ENCODE results near the gene FAM9C. TPM values are rescaled to one million over a fixed set of nuclear protein-coding genes. Genes with fewer than 3 reads are reported as not detected.

The FAM9C gene
- total RNA-seq, 1 donor from 2014 or later = not detected

GRCh38 chrX:13028871-13029636 lies 15.4 kb downstream of the FAM9C start:
- H3K4me1 Mint-ChIP-seq (ENCODE audit: low read depth, unreplicated experiment) = peaks cover 2% of the 10 kb centered on the region
- no peak for DNase-seq
- no peak for TF ChIP-seq CTCF (IDR thresholded peaks at IDR 0.05; ENCODE audit: partially characterized antibody, unreplicated experiment)
- no peaks in the 10 kb centered on the region for H3K27me3 Mint-ChIP-seq (ENCODE audit: unreplicated experiment)
- no peaks in the 10 kb centered on the region for H3K9me3 Mint-ChIP-seq (ENCODE audit: unreplicated experiment)
- no peak overlapping the region for H3K27ac Mint-ChIP-seq (ENCODE audit: unreplicated experiment)
- no peak overlapping the region for H3K4me3 Mint-ChIP-seq (ENCODE audit: unreplicated experiment)
- no peaks in the 10 kb centered on the region for H3K36me3 Mint-ChIP-seq (ENCODE audit: unreplicated experiment)

- no peak for DNase-seq
- no peak for TF ChIP-seq CTCF (IDR thresholded peaks at IDR 0.05; ENCODE audit: partially characterized antibody, unreplicated experiment)
- Mint-ChIP-seq H3K4me1 (ENCODE audit: low read depth, unreplicated experiment) (peaks cover 2% of the 10 kb centered on the region), H3K27me3 (ENCODE audit: unreplicated experiment) (no peaks in the 10 kb centered on the region), H3K4me3 (ENCODE audit: unreplicated experiment) (no peak overlapping the region), H3K9me3 (ENCODE audit: unreplicated experiment) (no peaks in the 10 kb centered on the region), H3K36me3 (ENCODE audit: unreplicated experiment) (no peaks in the 10 kb centered on the region), H3K27ac (ENCODE audit: unreplicated experiment) (no peak overlapping the region)
These were observed 17.4 kb downstream of the FAM9C start for GRCh38 chrX:13026877-13027652.

GRCh38 chrX:13024986-13025385 lies 19.4 kb downstream of the FAM9C start:
- no peak for DNase-seq
- H3K36me3 Mint-ChIP-seq (ENCODE audit: unreplicated experiment) = no peaks in the 10 kb centered on the region
- H3K9me3 Mint-ChIP-seq (ENCODE audit: unreplicated experiment) = no peaks in the 10 kb centered on the region
- H3K4me1 Mint-ChIP-seq (ENCODE audit: low read depth, unreplicated experiment) = peaks cover under 1% of the 10 kb centered on the region
- H3K27me3 Mint-ChIP-seq (ENCODE audit: unreplicated experiment) = no peaks in the 10 kb centered on the region
- H3K4me3 Mint-ChIP-seq (ENCODE audit: unreplicated experiment) = no peak overlapping the region
- TF ChIP-seq CTCF (IDR thresholded peaks at IDR 0.05; ENCODE audit: partially characterized antibody, unreplicated experiment) = no peak
- no peak overlapping the region for H3K27ac Mint-ChIP-seq (ENCODE audit: unreplicated experiment)

- Mint-ChIP-seq H3K4me3 (ENCODE audit: unreplicated experiment) (no peak overlapping the region), H3K27ac (ENCODE audit: unreplicated experiment) (no peak overlapping the region), H3K27me3 (ENCODE audit: unreplicated experiment) (no peaks in the 10 kb centered on the region), H3K9me3 (ENCODE audit: unreplicated experiment) (no peaks in the 10 kb centered on the region), H3K4me1 (ENCODE audit: low read depth, unreplicated experiment) (no peaks in the 10 kb centered on the region), H3K36me3 (ENCODE audit: unreplicated experiment) (no peaks in the 10 kb centered on the region)
- no peak for TF ChIP-seq CTCF (IDR thresholded peaks at IDR 0.05; ENCODE audit: partially characterized antibody, unreplicated experiment)
- DNase-seq = no peak
These were observed 20.4 kb downstream of the FAM9C start for GRCh38 chrX:13023979-13024378.

GRCh38 chrX:13023567-13023966 lies 20.9 kb downstream of the FAM9C start:
- H3K36me3 Mint-ChIP-seq (ENCODE audit: unreplicated experiment) = no peaks in the 10 kb centered on the region
- H3K4me1 Mint-ChIP-seq (ENCODE audit: low read depth, unreplicated experiment) = no peaks in the 10 kb centered on the region
- no peak overlapping the region for H3K27ac Mint-ChIP-seq (ENCODE audit: unreplicated experiment)
- TF ChIP-seq CTCF (IDR thresholded peaks at IDR 0.05; ENCODE audit: partially characterized antibody, unreplicated experiment) = no peak
- H3K4me3 Mint-ChIP-seq (ENCODE audit: unreplicated experiment) = no peak overlapping the region
- no peaks in the 10 kb centered on the region for H3K27me3 Mint-ChIP-seq (ENCODE audit: unreplicated experiment)
- no peaks in the 10 kb centered on the region for H3K9me3 Mint-ChIP-seq (ENCODE audit: unreplicated experiment)
- no peak for DNase-seq
